ENCODE measurements around the gene OTUD1. TPM values are rescaled to one million over a fixed set of nuclear protein-coding genes. Genes with fewer than 3 reads are reported as not detected.

OTUD1 gene
- total RNA-seq, 2 experiments from 2014 or later = 5.3 TPM

GRCh38 chr10:23457632-23458417 is 18.9 kb downstream of the OTUD1 start:
- ChIA-PET POLR2A (no interaction called here), CTCF (no interaction called here)

GRCh38 chr10:23459308-23459939 is 20.5 kb downstream of the OTUD1 start:
- POLR2A ChIA-PET = no interaction called here
- CTCF ChIA-PET = no interaction called here

DNA sequence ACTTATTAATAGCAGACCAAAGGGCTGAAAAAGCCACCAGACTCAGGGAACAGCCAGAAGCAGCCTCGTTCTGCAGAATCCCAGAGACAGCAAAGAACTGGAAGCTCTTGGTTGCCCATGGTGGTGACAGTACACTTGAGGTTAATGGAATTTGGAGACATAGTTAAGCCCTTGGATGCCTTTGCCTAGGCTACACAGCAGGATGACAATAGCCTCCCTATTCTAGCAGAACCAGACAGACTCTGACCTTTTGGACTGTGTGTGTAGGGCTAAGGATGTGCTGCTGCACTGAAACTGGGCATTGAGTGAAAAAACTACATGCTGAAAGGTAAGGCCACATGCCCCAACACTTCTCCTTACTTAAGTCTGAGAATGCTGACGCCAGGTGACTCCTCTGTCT is 22.7 kb downstream of the OTUD1 start:
- POLR2A ChIA-PET = no interaction called here

GRCh38 chr10:23467012-23467411 is 28.1 kb downstream of the OTUD1 start:
- ChIA-PET POLR2A (no interaction called here), CTCF (no interaction called here)

More for the DNA sequence above, 22.7 kb downstream of the OTUD1 start:
- CTCF ChIA-PET = no interaction called here

DNA sequence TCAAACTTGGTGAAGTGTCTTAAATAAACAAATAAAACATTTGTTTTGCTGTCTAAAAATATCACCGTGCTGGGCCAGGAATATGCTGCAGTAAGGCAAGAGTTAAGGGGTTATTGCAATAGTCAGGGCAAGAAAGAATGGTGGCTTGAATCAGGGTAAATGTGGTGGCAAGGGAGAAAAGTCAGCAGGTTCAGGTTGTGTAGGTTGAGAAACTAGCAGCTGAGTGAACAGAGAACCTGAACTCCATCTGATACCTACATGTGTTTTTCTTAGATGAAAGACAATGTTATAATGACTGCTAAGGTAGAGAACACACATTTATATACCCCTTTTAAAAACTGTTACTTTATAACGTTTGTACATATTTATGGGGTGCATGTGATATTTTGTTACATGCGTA is 28.7 kb downstream of the OTUD1 start:
- CTCF ChIA-PET = no interaction called here
- POLR2A ChIA-PET = no interaction called here

DNA sequence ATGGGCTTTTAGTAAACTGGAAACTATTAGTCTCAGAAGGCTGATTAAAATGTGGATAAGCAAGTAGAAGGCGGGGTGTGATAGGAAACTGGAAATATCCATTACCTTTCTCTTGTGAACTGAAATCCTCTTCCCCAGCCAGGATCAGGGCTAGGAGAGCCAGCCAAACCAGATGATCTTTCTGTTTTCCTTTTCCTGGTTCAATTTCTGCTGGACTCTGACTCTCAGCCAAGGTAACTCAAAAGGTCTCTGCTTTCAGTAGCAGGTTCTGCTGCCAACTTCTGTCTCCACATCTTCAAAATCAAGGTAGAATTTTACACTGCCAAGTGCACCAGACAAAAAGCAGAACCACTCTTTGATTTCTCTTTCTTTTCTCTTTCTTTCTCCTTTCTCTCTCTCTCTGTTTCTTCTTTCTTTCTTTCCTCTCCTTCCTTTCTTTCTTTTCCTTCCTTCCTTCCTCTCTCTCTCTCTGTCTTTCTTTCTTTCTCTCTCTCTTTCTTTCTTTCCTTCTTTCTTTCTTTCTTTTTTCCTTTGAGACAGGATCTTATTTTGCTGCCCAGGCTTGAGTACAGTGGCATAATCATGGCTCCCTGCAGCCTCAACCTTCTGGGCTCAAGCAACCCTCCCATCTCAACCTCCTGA is 30.8 kb downstream of the OTUD1 start:
- ChIA-PET POLR2A (no interaction called here), CTCF (interaction anchor here (0.6 kb wide), 1 partner anchor 16 kb away, joined by 4 read pairs; no protein-coding TSS in a partner anchor)

DNA sequence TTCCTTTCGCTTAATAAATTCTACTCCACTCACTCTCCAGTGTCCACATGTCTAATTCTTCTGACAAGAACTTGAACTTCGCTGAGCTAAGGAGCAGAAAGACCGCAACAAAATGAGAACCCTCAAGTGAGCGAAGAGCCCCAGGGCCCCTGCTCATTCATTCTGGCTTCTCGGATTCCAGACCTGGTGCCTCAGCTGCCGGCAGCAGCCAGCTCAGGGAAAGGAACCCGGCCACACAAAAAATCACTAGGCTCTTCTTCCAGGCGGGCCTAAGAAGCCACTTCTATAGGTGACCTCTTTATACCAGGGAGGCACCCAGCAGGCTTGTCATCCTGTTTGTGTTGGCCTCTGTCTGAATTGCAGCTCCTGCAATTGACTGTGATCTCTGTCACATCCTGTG is 33.3 kb downstream of the OTUD1 start:
- ChIA-PET POLR2A (interaction anchor here (0.6 kb wide), 1 partner anchor 11 kb away, joined by 3 read pairs; no protein-coding TSS in a partner anchor), CTCF (no interaction called here)

DNA sequence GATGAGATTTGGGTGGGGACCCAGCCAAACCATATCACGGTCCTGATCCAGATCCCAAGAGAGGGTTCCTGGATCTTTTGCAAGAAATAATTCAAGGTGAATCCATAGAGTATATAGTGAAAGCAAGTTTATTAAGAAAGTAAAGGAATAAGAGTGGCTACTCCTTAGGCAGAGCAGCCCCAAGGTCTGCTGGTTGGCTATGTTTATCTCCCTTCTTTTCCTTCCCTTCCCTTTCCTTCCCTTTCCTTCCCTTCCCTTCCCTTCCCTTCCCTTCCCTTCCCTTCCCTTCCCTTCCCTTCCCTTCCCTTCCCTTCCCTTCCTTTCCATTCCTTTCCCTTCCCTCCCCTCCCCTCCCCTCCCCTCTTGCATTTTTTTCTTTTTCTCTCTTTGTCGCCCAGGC is 35.2 kb downstream of the OTUD1 start:
- ChIA-PET CTCF (no interaction called here), POLR2A (no interaction called here)

DNA sequence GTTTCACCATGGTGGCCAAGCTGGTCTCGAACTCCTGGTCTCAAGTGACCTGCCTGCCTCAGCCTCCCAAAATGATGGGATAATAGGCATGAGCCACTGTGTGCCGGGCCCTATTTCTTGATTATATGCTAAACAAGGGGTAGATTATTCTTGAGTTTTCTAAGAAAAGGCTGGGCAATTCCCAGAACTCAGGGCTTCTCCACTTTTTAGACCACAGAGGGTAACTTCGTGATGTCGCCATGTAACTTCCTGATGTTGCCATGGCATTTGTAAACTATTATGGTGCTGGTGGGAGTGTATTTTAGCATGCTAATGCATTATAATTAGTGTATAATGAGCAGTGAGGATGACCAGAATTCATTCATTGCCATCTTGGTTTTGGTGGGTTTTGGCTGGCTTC is 35.8 kb downstream of the OTUD1 start:
- ChIA-PET CTCF (no interaction called here), POLR2A (no interaction called here)

DNA sequence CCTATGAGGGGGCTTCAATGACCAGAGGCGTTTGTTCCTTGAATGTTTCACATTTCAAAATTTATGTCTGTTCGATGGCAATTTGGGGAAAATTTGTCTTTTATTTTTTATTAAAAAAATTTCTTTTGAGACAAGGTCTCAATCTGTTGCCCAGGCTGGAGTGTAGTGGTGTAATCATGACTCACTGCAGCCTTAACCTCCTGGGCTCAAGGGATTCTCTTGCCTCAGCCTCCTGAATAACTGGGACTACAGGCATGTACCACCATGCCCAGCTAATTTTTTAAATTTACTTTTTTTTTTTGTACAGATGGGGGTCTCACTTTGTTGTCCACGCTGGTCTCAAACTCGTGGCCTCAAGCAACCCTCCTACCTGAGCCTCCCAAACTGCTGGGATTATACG is 39.7 kb downstream of the OTUD1 start:
- POLR2A ChIA-PET = no interaction called here
- CTCF ChIA-PET = no interaction called here

GRCh38 chr10:23479798-23480473 is 41.1 kb downstream of the OTUD1 start:
- ChIA-PET CTCF (no interaction called here), POLR2A (no interaction called here)

DNA sequence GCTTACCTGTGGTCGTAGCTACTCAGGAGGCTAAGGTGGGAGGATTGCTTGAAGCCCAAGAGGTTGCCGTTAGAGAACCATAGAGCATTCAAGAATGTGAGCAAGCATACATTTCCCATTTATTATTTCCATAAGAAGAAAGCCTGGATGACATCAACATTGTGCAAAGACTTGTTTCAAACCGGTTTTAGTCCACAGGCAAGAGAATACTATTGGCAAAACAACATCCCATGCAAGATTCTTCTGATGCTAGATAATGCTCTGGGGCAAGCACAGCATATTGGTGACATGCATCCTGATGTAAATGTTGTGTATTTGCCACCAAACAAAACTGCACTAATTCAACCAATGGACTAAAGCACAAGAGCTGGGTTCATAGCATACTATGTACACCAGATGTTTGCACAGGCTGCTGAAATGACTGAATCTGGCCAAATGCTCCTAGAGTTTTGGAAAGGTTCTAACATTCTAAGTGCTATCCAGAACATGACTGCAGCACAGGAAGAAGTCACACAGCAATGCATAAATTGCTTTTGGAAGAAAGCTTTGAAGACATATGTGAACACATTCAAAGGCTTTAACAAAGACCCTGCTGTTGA is 42.6 kb downstream of the OTUD1 start:
- CTCF ChIA-PET = no interaction called here
- POLR2A ChIA-PET = no interaction called here

DNA sequence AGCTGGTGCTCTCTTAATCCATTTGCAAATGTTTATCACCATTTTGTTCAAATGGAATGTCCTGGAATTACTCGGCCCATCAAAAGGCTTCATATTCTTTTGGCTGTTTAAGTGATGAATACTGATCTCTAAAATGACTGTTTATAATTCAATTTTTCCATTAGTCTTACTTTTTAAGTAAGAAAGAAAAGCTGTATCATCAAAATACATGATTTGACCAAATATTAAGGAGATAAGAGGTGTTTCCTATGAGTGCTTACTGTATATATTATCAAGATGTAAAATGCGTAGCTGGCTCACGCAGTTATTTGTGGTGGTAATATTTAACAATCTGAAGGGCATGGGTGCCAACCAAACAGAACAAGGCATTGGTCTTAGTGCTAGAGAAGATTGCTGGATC is 51.2 kb downstream of the OTUD1 start:
- POLR2A ChIA-PET = no interaction called here

More for the DNA sequence above, 51.2 kb downstream of the OTUD1 start:
- CTCF ChIA-PET = interaction anchor here (1.3 kb wide), 1 partner anchor 37 kb away, joined by 3 read pairs; no protein-coding TSS in a partner anchor

Other genes starting within 250 kb of the OTUD1 start
- not detected for gene PTF1A, start 246.8 kb upstream of the OTUD1 start, total RNA-seq
- gene C10orf67, start 94.3 kb upstream of the OTUD1 start, total RNA-seq = under 1 TPM in 1 of 2 experiments, not detected in 1; 0.15 TPM